Erythroblast (primary cell): ENCODE results near the gene SLC3A2.

Source experiments
- GATA1 ChIP-seq: IDR thresholded peaks from 2 replicates; pipeline ENCODE4 v1.6.1; 2011; ENCODE audit warnings: low read depth, mild to moderate bottlenecking, control low read depth, low read length, moderate library complexity
- POLR2A ChIP-seq: IDR thresholded peaks from 2 replicates; pipeline ENCODE4 v1.6.1; 2011; ENCODE audit warnings: mild to moderate bottlenecking, low read length

DNA sequence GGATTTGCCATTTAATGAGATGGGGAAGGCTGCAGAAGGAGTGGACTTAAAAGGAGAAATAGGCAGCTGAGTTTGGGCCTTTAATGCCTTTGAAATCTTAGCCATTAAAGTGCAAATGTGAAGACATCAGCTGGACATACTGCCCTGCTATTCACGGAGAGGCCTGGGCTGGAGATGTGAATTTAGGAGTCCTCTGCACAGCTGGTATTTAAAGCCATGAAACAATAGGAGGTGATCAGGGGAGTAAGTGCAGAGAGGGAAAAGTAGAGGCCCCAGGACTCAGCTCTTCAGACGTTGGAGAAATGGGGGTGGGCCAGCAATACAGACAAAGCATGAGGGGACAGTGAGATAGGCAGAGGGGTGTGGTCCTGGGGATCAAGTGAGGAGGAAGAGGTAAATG is 16.6 kb downstream of the SLC3A2 start:
- TF ChIP-seq POLR2A (no peak), GATA1 (no peak)
